HepG2 (cell line): ENCODE data around the gene CPN1. TPM values are rescaled to one million over a fixed set of nuclear protein-coding genes. Genes with fewer than 3 reads are reported as not detected.
A peak's percentile ranks its signal among the peaks of the same experiment; 100 is the strongest.

Experiments used
- CEBPB ChIP-seq: IDR thresholded peaks from 2 replicates; pipeline ENCODE4 v1.6.1; 2011; ENCODE audit warnings: low read depth, low read length, improper control_type of control experiment, borderline replicate concordance
- ELF3 ChIP-seq: IDR thresholded peaks from 2 replicates; pipeline ENCODE4 v1.6.1; 2016; ENCODE audit warnings: missing genetic modification reagents, missing compliant biosample characterization
- ETV6 ChIP-seq: sonication (generic); formaldehyde crosslinking; conservative IDR thresholded peaks from 2 replicates; pipeline ENCODE4 v1.4.0; 2020; ENCODE audit warnings: missing genetic modification reagents
- GMEB2 ChIP-seq: IDR thresholded peaks from 2 replicates; pipeline ENCODE4 v1.6.1; 2016; ENCODE audit warnings: missing biosample characterization, missing genetic modification reagents, low read depth
- JARID2 ChIP-seq: sonication (generic); formaldehyde crosslinking; IDR thresholded peaks from 2 replicates; pipeline ENCODE4 v1.8.1; 2023; ENCODE audit warnings: missing genetic modification reagents, inconsistent platforms; ENCODE audit not compliant: insufficient replicate concordance
- MTF2 ChIP-seq: sonication (generic); formaldehyde crosslinking; IDR thresholded peaks from 2 replicates; pipeline ENCODE4 v1.5.0; 2020; ENCODE audit warnings: missing genetic modification reagents, borderline replicate concordance
- NKX3-1 ChIP-seq: sonication (generic); formaldehyde crosslinking; IDR thresholded peaks from 2 replicates; pipeline ENCODE4 v1.5.0; 2020; ENCODE audit warnings: missing genetic modification reagents
- RBAK ChIP-seq: sonication (generic); formaldehyde crosslinking; IDR thresholded peaks from 2 replicates; pipeline ENCODE4 v1.5.1; 2020; ENCODE audit warnings: mild to moderate bottlenecking, missing genetic modification reagents
- ZNF101 ChIP-seq: sonication (generic); formaldehyde crosslinking; IDR thresholded peaks from 2 replicates; pipeline ENCODE4 v1.4.0; 2020; ENCODE audit warnings: mild to moderate bottlenecking, low read depth, missing genetic modification reagents, borderline replicate concordance
- ZNF337 ChIP-seq: sonication (generic); formaldehyde crosslinking; IDR thresholded peaks from 2 replicates; pipeline ENCODE4 v1.5.1; 2020; ENCODE audit warnings: missing genetic modification reagents, low read depth, mild to moderate bottlenecking, borderline replicate concordance
- ZNF788 ChIP-seq: sonication (generic); formaldehyde crosslinking; IDR thresholded peaks from 2 replicates; pipeline ENCODE4 v1.5.0; 2020; ENCODE audit warnings: mild to moderate bottlenecking, missing genetic modification reagents, borderline replicate concordance
- ZNF850 ChIP-seq: sonication (generic); formaldehyde crosslinking; conservative IDR thresholded peaks from 2 replicates; pipeline ENCODE4 v1.9.0; 2021; ENCODE audit warnings: mild to moderate bottlenecking, missing genetic modification reagents
- polyA plus RNA-seq, 8 experiments: library from polyadenylated mRNA; depleted of rRNA in 3 of 8; stranded (reverse) in 7 of 8; unstranded in 1 of 8; fragments of >200 nt; fragmentation: Illumina TruSeq in 4 of 8; extraction: Trizol in 4 of 8; gene quantifications; 2 replicates each; pipeline versions ENCODE4 v1.2.1 to v1.2.3, GENCODE V29; 2011 to 2016; ENCODE audit warnings: low read depth in 4 of 8, missing spikeins in 1 of 8, mixed read lengths in 1 of 8; ENCODE audit not compliant: insufficient read depth in 1 of 8
- total RNA-seq, 5 experiments: library from RNA; depleted of rRNA; stranded (reverse); fragments of >200 nt; fragmentation: Illumina TruSeq; extraction: Trizol; gene quantifications; 2 replicates each; pipeline ENCODE4 v1.2.3, GENCODE V29; 2016; ENCODE audit warnings: low read depth in 1 of 5
- TF ChIP-seq, protein P1 (sequence below): sonication (generic); formaldehyde crosslinking; IDR thresholded peaks from 2 replicates; pipeline ENCODE4 v1.5.0; 2020; ENCODE audit warnings: mild to moderate bottlenecking, missing genetic modification reagents, borderline replicate concordance
- TF ChIP-seq, protein P2 (sequence below): sonication (generic); formaldehyde crosslinking; IDR thresholded peaks from 2 replicates; pipeline ENCODE4 v1.4.0; 2020; ENCODE audit warnings: missing genetic modification reagents; ENCODE audit errors: not compliant biosample characterization
- TF ChIP-seq, protein P3 (sequence below): sonication (generic); formaldehyde crosslinking; IDR thresholded peaks from 2 replicates; pipeline ENCODE4 v1.4.0; 2020; ENCODE audit warnings: missing genetic modification reagents, borderline replicate concordance

Gene CPN1
- total and polyA plus RNA-seq, 2 of the 13 experiments (the other 11 are each of a cell fraction or from before 2014, with no cell fraction given) = 17.3 to 35.1 TPM

GRCh38 chr10:100101192-100102076 lies 19.8 kb upstream of the CPN1 start (continued):
- TF ChIP-seq CEBPB = peak; percentile 95
- TF ChIP-seq, protein P1, sequence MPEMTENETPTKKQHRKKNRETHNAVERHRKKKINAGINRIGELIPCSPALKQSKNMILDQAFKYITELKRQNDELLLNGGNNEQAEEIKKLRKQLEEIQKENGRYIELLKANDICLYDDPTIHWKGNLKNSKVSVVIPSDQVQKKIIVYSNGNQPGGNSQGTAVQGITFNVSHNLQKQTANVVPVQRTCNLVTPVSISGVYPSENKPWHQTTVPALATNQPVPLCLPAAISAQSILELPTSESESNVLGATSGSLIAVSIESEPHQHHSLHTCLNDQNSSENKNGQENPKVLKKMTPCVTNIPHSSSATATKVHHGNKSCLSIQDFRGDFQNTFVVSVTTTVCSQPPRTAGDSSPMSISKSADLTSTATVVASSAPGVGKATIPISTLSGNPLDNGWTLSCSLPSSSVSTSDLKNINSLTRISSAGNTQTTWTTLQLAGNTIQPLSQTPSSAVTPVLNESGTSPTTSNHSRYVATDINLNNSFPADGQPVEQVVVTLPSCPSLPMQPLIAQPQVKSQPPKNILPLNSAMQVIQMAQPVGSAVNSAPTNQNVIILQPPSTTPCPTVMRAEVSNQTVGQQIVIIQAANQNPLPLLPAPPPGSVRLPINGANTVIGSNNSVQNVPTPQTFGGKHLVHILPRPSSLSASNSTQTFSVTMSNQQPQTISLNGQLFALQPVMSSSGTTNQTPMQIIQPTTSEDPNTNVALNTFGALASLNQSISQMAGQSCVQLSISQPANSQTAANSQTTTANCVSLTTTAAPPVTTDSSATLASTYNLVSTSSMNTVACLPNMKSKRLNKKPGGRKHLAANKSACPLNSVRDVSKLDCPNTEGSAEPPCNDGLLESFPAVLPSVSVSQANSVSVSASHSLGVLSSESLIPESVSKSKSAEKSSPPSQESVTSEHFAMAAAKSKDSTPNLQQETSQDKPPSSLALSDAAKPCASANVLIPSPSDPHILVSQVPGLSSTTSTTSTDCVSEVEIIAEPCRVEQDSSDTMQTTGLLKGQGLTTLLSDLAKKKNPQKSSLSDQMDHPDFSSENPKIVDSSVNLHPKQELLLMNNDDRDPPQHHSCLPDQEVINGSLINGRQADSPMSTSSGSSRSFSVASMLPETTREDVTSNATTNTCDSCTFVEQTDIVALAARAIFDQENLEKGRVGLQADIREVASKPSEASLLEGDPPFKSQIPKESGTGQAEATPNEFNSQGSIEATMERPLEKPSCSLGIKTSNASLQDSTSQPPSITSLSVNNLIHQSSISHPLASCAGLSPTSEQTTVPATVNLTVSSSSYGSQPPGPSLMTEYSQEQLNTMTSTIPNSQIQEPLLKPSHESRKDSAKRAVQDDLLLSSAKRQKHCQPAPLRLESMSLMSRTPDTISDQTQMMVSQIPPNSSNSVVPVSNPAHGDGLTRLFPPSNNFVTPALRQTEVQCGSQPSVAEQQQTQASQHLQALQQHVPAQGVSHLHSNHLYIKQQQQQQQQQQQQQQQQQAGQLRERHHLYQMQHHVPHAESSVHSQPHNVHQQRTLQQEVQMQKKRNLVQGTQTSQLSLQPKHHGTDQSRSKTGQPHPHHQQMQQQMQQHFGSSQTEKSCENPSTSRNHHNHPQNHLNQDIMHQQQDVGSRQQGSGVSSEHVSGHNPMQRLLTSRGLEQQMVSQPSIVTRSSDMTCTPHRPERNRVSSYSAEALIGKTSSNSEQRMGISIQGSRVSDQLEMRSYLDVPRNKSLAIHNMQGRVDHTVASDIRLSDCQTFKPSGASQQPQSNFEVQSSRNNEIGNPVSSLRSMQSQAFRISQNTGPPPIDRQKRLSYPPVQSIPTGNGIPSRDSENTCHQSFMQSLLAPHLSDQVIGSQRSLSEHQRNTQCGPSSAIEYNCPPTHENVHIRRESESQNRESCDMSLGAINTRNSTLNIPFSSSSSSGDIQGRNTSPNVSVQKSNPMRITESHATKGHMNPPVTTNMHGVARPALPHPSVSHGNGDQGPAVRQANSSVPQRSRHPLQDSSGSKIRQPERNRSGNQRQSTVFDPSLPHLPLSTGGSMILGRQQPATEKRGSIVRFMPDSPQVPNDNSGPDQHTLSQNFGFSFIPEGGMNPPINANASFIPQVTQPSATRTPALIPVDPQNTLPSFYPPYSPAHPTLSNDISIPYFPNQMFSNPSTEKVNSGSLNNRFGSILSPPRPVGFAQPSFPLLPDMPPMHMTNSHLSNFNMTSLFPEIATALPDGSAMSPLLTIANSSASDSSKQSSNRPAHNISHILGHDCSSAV (CRISPR knock-in tag) = no peak
- no peak for TF ChIP-seq JARID2 (CRISPR knock-in tag)
- TF ChIP-seq, protein P2, sequence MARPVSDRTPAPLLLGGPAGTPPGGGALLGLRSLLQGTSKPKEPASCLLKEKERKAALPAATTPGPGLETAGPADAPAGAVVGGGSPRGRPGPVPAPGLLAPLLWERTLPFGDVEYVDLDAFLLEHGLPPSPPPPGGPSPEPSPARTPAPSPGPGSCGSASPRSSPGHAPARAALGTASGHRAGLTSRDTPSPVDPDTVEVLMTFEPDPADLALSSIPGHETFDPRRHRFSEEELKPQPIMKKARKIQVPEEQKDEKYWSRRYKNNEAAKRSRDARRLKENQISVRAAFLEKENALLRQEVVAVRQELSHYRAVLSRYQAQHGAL (CRISPR knock-in tag) = no peak
- TF ChIP-seq ZNF788 (CRISPR knock-in tag) = peak; percentile 73; the same call in 1 of the 2 replicates
- TF ChIP-seq ETV6 (CRISPR knock-in tag) = no peak
- no peak for TF ChIP-seq GMEB2 (CRISPR knock-in tag)
- TF ChIP-seq ZNF101 (CRISPR knock-in tag) = no peak
- no peak for TF ChIP-seq MTF2 (CRISPR knock-in tag)
- TF ChIP-seq, protein P3, sequence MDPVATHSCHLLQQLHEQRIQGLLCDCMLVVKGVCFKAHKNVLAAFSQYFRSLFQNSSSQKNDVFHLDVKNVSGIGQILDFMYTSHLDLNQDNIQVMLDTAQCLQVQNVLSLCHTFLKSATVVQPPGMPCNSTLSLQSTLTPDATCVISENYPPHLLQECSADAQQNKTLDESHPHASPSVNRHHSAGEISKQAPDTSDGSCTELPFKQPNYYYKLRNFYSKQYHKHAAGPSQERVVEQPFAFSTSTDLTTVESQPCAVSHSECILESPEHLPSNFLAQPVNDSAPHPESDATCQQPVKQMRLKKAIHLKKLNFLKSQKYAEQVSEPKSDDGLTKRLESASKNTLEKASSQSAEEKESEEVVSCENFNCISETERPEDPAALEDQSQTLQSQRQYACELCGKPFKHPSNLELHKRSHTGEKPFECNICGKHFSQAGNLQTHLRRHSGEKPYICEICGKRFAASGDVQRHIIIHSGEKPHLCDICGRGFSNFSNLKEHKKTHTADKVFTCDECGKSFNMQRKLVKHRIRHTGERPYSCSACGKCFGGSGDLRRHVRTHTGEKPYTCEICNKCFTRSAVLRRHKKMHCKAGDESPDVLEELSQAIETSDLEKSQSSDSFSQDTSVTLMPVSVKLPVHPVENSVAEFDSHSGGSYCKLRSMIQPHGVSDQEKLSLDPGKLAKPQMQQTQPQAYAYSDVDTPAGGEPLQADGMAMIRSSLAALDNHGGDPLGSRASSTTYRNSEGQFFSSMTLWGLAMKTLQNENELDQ (CRISPR knock-in tag) = no peak
- TF ChIP-seq RBAK (CRISPR knock-in tag) = no peak
- TF ChIP-seq NKX3-1 (CRISPR knock-in tag) = peak; percentile 95
- TF ChIP-seq ZNF337 (CRISPR knock-in tag) = no peak
- peak; percentile 100 for TF ChIP-seq ZNF850
- peak; percentile 87 for TF ChIP-seq ELF3 (CRISPR knock-in tag)
